GM12891 (cell line): ENCODE data around the gene DNAJB8.

ENCODE experiments used
- DNase-seq: peaks from one replicate; pipeline ENCODE4 v3.0.0; 2011; ENCODE audit warnings: low spot score; ENCODE audit not compliant: insufficient read length
- FAIRE-seq: peaks from 2 replicates; lab custom pipeline; 2011; peaks lifted over from hg19 to GRCh38; lab: Jason Lieb, UNC
- PAX5 ChIP-seq: IDR thresholded peaks from 2 replicates; pipeline ENCODE4 v1.6.1; 2011; ENCODE audit warnings: low read length, moderate library complexity, mild to moderate bottlenecking; ENCODE audit not compliant: insufficient read depth, severe bottlenecking
- POLR2A ChIP-seq: IDR thresholded peaks from 2 replicates; pipeline ENCODE4 v1.6.1; 2011; ENCODE audit warnings: low read depth, low read length, control low read depth
- POLR2AphosphoS5 ChIP-seq: IDR thresholded peaks from 2 replicates; pipeline ENCODE4 v1.6.1; 2011; ENCODE audit warnings: low read depth, low read length, control low read depth
- POU2F2 ChIP-seq: IDR thresholded peaks from 2 replicates; pipeline ENCODE4 v1.6.1; 2011; ENCODE audit warnings: low read depth, mild to moderate bottlenecking, control low read depth, low read length, moderate library complexity
- SPI1 ChIP-seq: IDR thresholded peaks from 2 replicates; pipeline ENCODE4 v1.6.1; 2011; ENCODE audit warnings: low read depth, low read length, control low read depth
- TAF1 ChIP-seq: IDR thresholded peaks from 2 replicates; pipeline ENCODE4 v1.6.1; 2011; ENCODE audit warnings: low read depth, low read length, control low read depth

Gene DNAJB8

GRCh38 chr3:128484404-128485281 lies 18.0 kb upstream of the DNAJB8 start:
- FAIRE-seq (no peak), DNase-seq (no peak)
- TF ChIP-seq POLR2AphosphoS5 (no peak), TAF1 (no peak), POU2F2 (no peak), POLR2A (no peak), SPI1 (no peak), PAX5 (no peak)

- FAIRE-seq, result no peak
- DNase-seq, result no peak
- TF ChIP-seq PAX5 (no peak), TAF1 (no peak), POLR2A (no peak)
Observed at GRCh38 chr3:128483657-128484403, 17.1 kb upstream of the DNAJB8 start.

- no peak for DNase-seq
- TF ChIP-seq SPI1 (no peak), TAF1 (no peak), PAX5 (no peak), POLR2AphosphoS5 (no peak), POU2F2 (no peak), POLR2A (no peak)
- no peak for FAIRE-seq
Observed at GRCh38 chr3:128482666-128483656, 16.3 kb upstream of the DNAJB8 start.

DNA sequence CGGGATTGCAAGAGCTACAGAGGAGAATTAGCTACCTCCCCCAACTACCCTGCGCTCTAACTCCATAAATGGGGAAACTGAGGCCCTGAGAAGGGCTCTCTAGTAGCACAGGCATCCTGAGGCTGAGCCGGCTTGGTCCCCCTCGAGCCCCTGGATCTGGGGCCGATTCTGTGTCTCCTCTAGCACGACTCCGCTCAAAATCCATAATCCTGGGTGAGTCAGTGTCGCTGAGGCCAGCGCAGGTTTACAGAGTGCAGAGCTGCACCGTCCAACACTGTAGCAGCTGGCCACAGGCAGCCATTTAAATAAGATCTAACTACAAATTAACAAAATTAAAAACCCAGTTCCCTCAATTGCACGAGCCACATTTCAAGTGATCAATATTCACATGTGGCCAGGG lies 15.5 kb upstream of the DNAJB8 start:
- FAIRE-seq (no peak), DNase-seq (no peak)
- TF ChIP-seq POU2F2 (no peak), POLR2AphosphoS5 (no peak), POLR2A (no peak), SPI1 (no peak), TAF1 (no peak), PAX5 (no peak)

- no peak for FAIRE-seq
- no peak for DNase-seq
- TF ChIP-seq PAX5 (no peak), POLR2A (no peak), TAF1 (no peak), POLR2AphosphoS5 (no peak), POU2F2 (no peak)
Observed at GRCh38 chr3:128481438-128481942, 14.8 kb upstream of the DNAJB8 start.

DNA sequence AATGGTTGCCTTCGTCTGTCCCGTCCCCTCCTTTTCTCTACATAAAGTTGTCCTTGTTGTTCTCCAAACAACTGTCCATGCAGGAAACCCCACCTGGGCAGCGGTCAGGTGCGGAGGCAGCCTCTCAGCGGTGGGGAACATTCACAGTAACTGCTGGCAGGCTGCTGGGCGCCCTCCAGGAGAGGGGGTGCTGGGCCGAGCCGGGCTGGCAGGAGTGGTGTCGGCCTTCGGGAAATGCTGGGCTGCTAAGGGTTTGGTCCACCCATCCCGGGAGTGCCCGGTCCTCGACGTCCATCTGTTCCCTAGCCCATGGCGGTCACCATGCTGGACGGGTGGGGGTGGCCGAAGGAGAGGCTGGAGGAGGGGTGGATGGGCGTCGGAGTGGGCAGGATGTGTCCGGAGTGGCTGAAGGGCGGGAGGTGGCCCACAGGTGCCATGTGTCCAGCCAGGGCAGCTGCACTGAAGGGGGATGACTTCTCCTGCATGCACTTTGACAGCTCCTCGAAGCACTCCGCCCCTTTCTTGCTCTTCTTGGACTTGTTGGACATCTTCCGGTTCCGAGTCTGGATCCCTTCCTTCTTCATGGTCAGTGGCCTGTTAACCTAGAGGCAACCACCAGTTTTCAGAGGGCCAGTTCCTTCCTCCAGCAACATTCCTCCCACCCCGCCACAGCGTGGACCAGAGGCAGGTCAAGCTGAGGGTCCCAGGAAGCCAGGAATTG lies 14.2 kb upstream of the DNAJB8 start:
- no peak for DNase-seq
- no peak for TF ChIP-seq POLR2A

GRCh38 chr3:128480278-128480677 lies 13.6 kb upstream of the DNAJB8 start:
- DNase-seq, result no peak
- FAIRE-seq, result no peak
- no peak for TF ChIP-seq SPI1
- TF ChIP-seq POLR2A, result no peak
- no peak for TF ChIP-seq POLR2AphosphoS5
- TF ChIP-seq POU2F2, result no peak
- no peak for TF ChIP-seq TAF1
- no peak for TF ChIP-seq PAX5

More for the DNA sequence above, 14.2 kb upstream of the DNAJB8 start:
- FAIRE-seq, result no peak

GRCh38 chr3:128479558-128480086 lies 12.9 kb upstream of the DNAJB8 start:
- TF ChIP-seq POLR2AphosphoS5 (no peak), PAX5 (no peak), POU2F2 (no peak), POLR2A (no peak), TAF1 (no peak), SPI1 (no peak)
- FAIRE-seq, result no peak
- no peak for DNase-seq
